GM18499 (cell line): Measurements from ENCODE around the gene GARIN5B.
"Not testable (repeated sequence)": the region's sequence is repeated elsewhere in the genome, so short reads cannot be mapped to it uniquely, and the experiment has no call there.

Experiments used
- ATAC-seq: cut with Tn5 transposase; IDR thresholded peaks from one replicate; pipeline ENCODE4 v1.9.1; 2021; ENCODE audit warnings: moderate number of reproducible peaks; ENCODE audit not compliant: insufficient read depth, unreplicated experiment

The GARIN5B gene

GRCh38 chr19:55362990-55363716 is at the start of gene GARIN5B:
Gene GARIN5B, minus strand, starts transcription at chr19:55363260. Its CDS starts 194 bp downstream, at chr19:55363066.
- no peak for ATAC-seq

GRCh38 chr19:55410168-55410567 is 47.1 kb upstream of the GARIN5B start:
- no peak for ATAC-seq

GRCh38 chr19:55409179-55409578 is 46.1 kb upstream of the GARIN5B start:
- ATAC-seq: not testable (repeated sequence)

GRCh38 chr19:55408533-55408872 is 45.4 kb upstream of the GARIN5B start:
- no peak for ATAC-seq

- ATAC-seq: peak; percentile 69
These were observed 44.9 kb upstream of the GARIN5B start for GRCh38 chr19:55407800-55408532.

- not testable (repeated sequence) for ATAC-seq
These were observed 44.4 kb upstream of the GARIN5B start, which contains the start of gene UBE2S for GRCh38 chr19:55407550-55407799. Gene UBE2S, minus strand, starts transcription at chr19:55407788. Its CDS starts 199 bp downstream, at chr19:55407589.

- ATAC-seq: no peak
These were observed 43.9 kb upstream of the GARIN5B start for GRCh38 chr19:55406826-55407549.

GRCh38 chr19:55406091-55406825 is 43.2 kb upstream of the GARIN5B start:
- no peak for ATAC-seq

GRCh38 chr19:55405638-55406037 is 42.6 kb upstream of the GARIN5B start:
- ATAC-seq: no peak

GRCh38 chr19:55402509-55402908 is 39.4 kb upstream of the GARIN5B start:
- ATAC-seq: no peak

GRCh38 chr19:55401390-55401789 is 38.3 kb upstream of the GARIN5B start:
- not testable (repeated sequence) for ATAC-seq

- ATAC-seq: no peak
These were observed 37.4 kb upstream of the GARIN5B start for GRCh38 chr19:55400281-55401087.

GRCh38 chr19:55398200-55398925 is 35.3 kb upstream of the GARIN5B start:
- no peak for ATAC-seq

GRCh38 chr19:55392820-55393761 is 30.0 kb upstream of the GARIN5B start:
- ATAC-seq: no peak

- ATAC-seq: no peak
These were observed 28.9 kb upstream of the GARIN5B start for GRCh38 chr19:55391702-55392615.

GRCh38 chr19:55391191-55391670 is 28.2 kb upstream of the GARIN5B start:
- no peak for ATAC-seq

- no peak for ATAC-seq
These were observed 27.4 kb upstream of the GARIN5B start for GRCh38 chr19:55390461-55390880.
